ENCODE measurements around the gene METTL27. TPM values are rescaled to one million over a fixed set of nuclear protein-coding genes. Genes with fewer than 3 reads are reported as not detected.
"Not testable (repeated sequence)": the region's sequence is repeated elsewhere in the genome, so short reads cannot be mapped to it uniquely, and the experiment has no call there.

METTL27 gene
- total RNA-seq = 1 to 10 TPM in 1 of 2 donors, not detected in 1; 1.8 TPM

DNA sequence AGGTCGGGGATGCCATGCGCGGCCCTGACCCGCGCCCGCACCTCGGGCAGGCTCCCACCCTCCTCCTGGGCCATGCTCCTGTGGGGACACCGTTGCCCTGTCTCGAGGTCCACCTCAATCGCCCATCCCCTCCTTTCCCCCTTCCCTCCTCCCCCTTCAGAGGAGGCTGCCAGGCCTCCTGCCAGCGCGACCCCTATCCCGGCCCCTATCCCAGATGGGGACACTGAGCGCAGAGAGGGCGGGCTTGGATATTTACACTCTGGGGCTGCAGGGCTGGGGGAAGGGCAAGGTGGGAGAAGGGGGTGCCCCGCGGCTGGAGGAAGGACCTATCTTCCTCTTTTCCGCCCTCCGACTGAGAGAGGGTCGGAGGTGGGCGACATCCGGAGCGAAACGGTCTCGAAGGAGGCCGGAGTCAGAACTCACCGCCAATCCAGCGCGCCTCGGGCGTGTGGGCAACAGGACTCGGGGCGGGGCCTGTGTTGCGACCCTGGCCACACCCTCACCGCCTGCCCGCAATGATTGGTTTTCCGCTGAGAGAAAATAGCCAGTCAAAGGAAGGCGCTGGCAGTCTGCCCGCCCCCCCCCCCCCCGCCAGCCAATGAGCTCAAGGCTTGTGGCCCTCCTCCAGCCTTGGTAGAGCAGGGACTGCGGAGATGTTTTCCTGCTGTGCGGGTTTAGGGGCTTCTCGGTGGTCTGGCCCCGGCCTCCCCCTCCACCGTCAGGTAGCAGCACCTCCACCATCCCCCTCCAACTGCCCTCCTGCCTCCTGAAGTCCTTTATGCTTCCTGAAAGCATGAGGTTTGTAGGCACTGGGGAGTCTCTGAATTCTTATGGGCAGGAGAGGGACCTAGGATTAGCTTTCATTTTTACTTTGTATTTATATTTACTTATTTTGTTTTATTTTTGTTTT lies at the start of gene METTL27:
TSS of gene METTL27 (minus strand) at position 450 of the 910 bp plus-strand sequence. CDS start at position 74, 376 bp downstream.
- no peak within 1 kb of the TSS for H3K27ac Mint-ChIP-seq
- no peaks in the 10 kb centered on the region for H3K4me1 Mint-ChIP-seq (ENCODE audit: low read depth)
- peak within 1 kb of the TSS; percentile 85 to 91 for H3K4me3 Mint-ChIP-seq
- no peaks in the 10 kb centered on the region for H3K9me3 Mint-ChIP-seq
- no peaks in the 10 kb centered on the region for H3K36me3 Mint-ChIP-seq (ENCODE audit: insufficient read depth in 2 of 2)
- DNase-seq (peak; percentile 91 to 94), ATAC-seq (replicated peaks in 1 of 2) (peak; percentile 98 to 99)
- H3K27me3 Mint-ChIP-seq (ENCODE audit: low read depth) = peaks cover 6% of the 10 kb centered on the region

DNA sequence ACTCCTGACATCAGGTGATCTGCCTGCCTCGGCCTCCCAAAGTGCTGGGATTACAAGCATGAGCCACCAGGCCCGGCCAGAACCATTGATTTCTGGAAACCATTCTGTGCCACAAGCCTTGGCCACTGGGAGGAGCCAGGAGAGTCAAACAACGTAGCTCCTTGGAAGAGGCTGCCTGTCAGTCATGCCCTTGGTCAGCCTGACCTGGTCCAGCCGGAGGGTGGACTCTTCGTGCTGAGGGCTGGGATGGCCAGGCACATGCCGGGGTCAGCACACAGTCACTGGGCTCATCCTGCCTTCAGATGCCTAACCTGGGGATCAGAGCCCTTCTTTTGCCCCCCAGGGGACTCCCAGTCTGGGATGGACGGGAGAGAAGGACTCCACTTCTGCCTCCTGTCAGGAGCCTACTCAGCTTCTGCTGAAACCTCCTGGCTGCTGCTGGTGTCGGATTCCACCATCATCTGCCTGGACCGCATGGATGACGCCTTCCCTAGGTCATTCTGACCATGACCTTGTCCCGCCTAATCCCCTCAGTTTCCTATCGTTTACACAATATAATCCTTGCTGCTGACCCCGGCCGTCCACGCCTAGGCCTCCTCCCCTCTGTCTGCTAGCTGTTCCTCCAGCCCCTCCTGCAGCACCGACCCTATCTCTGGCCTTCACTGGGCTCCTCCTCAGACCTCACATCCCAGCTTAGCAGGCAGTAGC lies 49.0 kb upstream of the METTL27 start:
- no peak overlapping the region for H3K27ac Mint-ChIP-seq
- H3K36me3 Mint-ChIP-seq (ENCODE audit: insufficient read depth in 2 of 2) = no peaks in the 10 kb centered on the region
- DNase-seq = no peak
- no peak overlapping the region for H3K4me3 Mint-ChIP-seq
- ATAC-seq (replicated peaks in 1 of 2) = no peak
- peaks cover 14% of the 10 kb centered on the region for H3K4me1 Mint-ChIP-seq (ENCODE audit: low read depth)
- peaks cover 17% of the 10 kb centered on the region for H3K27me3 Mint-ChIP-seq (ENCODE audit: low read depth)
- no peaks in the 10 kb centered on the region for H3K9me3 Mint-ChIP-seq

DNA sequence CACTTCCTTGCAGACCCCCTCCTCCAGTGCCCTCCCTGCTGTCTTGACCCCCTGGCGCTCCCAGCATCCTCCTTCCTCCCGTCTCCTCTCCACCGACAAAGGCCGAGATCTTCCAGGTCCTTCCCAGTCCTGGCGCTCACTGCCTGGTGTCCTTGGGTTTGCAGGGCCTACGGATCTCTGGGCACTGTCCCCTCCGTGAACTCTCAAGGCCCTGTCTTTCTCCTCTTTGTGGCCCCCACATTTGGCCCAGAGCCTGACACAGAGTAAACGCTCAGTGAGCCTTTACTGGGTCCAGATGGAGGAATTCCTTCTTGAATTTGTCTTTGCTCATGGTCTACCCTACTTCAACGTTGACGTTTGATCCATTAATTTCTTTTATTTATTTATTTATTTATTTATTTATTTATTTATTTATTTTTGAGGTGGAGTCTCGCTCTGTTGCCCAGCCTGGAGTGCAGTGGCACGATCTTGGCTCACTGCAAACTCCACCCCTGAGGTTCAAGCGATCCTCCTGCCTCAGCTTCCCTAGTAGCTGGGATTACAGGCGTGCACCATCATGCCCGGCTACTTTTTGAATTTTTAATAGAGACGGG lies 48.3 kb upstream of the METTL27 start:
- Mint-ChIP-seq H3K36me3 (ENCODE audit: insufficient read depth in 2 of 2) (no peaks in the 10 kb centered on the region), H3K4me3 (peak overlapping the region in 1 of 2 donors; percentile 61), H3K4me1 (ENCODE audit: low read depth) (peaks cover 13% of the 10 kb centered on the region), H3K27me3 (ENCODE audit: low read depth) (peaks cover 23% of the 10 kb centered on the region), H3K27ac (no peak overlapping the region), H3K9me3 (no peaks in the 10 kb centered on the region)
- DNase-seq (no peak), ATAC-seq (replicated peaks in 1 of 2) (no peak)

DNA sequence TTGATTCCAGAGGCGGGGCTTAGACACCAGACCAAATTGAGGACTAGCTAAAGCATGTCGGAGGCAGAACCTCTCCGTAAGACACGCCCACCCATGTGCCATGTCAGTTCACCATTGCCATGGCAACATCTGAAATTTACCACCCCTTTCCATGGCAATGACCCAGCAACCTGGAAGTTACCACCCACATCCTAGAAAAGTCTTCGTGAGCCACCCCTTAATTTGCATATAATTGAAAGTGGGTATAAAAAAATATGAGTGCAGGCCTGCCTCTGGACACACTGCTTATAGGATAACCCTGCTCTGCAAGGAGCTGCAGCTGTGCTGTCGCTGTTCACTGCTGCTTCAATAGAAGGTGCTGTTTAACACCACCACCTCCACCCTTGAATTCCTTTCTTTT lies 46.6 kb upstream of the METTL27 start:
- no peaks in the 10 kb centered on the region for H3K36me3 Mint-ChIP-seq (ENCODE audit: insufficient read depth in 2 of 2)
- ATAC-seq (replicated peaks in 1 of 2) (no peak), DNase-seq (no peak)
- H3K4me3 Mint-ChIP-seq = no peak overlapping the region
- peaks cover 23% of the 10 kb centered on the region for H3K27me3 Mint-ChIP-seq (ENCODE audit: low read depth)
- no peak overlapping the region for H3K27ac Mint-ChIP-seq
- no peaks in the 10 kb centered on the region for H3K9me3 Mint-ChIP-seq
- H3K4me1 Mint-ChIP-seq (ENCODE audit: low read depth) = peaks cover 13% of the 10 kb centered on the region

DNA sequence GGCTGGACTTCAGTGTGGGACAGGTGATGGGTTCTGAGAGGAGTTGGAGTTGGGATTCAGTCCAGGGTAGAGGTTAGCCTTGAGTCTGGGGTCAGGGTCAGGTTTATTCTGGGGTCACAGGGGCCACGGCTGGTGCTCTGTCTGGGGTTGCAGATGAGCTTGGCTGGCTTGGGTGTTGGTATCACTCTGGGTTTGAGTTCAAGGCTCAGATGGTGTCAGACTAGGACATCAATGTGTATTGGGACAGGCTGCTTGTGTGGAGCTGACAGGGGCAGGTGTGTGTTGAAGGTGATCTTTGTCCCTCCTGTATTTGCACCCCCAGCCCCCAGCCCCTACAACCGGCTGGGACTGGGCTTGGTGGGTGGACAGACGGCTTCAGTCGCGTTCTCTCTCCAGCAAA lies 45.4 kb upstream of the METTL27 start:
- H3K4me1 Mint-ChIP-seq (ENCODE audit: low read depth) = peaks cover 13% of the 10 kb centered on the region
- H3K9me3 Mint-ChIP-seq = no peaks in the 10 kb centered on the region
- H3K27me3 Mint-ChIP-seq (ENCODE audit: low read depth) = peaks cover 23% of the 10 kb centered on the region
- H3K27ac Mint-ChIP-seq = no peak overlapping the region
- ATAC-seq (replicated peaks in 1 of 2) = no peak
- no peak overlapping the region for H3K4me3 Mint-ChIP-seq
- DNase-seq = no peak
- no peaks in the 10 kb centered on the region for H3K36me3 Mint-ChIP-seq (ENCODE audit: insufficient read depth in 2 of 2)

GRCh38 chr7:73885975-73886798 lies 43.9 kb upstream of the METTL27 start:
- Mint-ChIP-seq H3K4me3 (no peak overlapping the region), H3K4me1 (ENCODE audit: low read depth) (peaks cover 9% of the 10 kb centered on the region), H3K27ac (no peak overlapping the region), H3K27me3 (ENCODE audit: low read depth) (peaks cover 23% of the 10 kb centered on the region), H3K36me3 (ENCODE audit: insufficient read depth in 2 of 2) (no peaks in the 10 kb centered on the region), H3K9me3 (no peaks in the 10 kb centered on the region)
- no peak for ATAC-seq (replicated peaks in 1 of 2)
- no peak for DNase-seq

GRCh38 chr7:73885433-73885974 lies 43.2 kb upstream of the METTL27 start:
- ATAC-seq (replicated peaks in 1 of 2) (no peak), DNase-seq (no peak)
- Mint-ChIP-seq H3K9me3 (no peaks in the 10 kb centered on the region), H3K27me3 (ENCODE audit: low read depth) (peaks cover 23% of the 10 kb centered on the region), H3K4me1 (ENCODE audit: low read depth) (peaks cover 7% of the 10 kb centered on the region), H3K27ac (no peak overlapping the region), H3K36me3 (ENCODE audit: insufficient read depth in 2 of 2) (no peaks in the 10 kb centered on the region), H3K4me3 (no peak overlapping the region)

DNA sequence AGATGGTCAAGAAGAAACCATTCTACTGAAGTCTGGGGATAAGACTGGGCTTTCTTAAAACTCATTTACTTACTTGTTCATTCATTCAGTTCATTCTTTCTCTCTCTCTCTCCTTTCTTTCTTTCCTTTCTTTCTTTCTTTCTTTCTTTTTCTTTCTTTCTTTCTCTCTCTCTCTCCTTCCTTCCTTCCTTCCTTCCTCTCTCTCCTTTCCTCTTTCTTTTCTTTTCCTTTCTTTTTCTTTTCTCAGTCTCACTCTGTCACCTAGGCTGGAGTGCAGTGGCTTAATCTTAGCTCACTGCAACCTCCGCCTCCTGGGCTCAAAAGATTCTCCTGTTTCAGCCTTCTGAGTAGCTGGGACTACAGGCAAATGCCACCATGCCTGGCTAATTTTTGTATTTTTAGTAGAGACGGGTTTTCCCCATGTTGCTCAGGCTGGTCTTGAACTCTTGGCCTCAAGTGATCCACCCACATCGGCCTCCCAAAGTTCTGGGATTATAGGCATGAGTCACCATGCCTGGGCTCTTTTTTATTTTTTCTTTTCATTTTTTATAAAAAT lies 42.6 kb upstream of the METTL27 start:
- not testable (repeated sequence) for H3K4me3 Mint-ChIP-seq; H3K36me3 Mint-ChIP-seq (ENCODE audit: insufficient read depth in 2 of 2); H3K4me1 Mint-ChIP-seq (ENCODE audit: low read depth); DNase-seq; ATAC-seq (replicated peaks in 1 of 2); H3K9me3 Mint-ChIP-seq; H3K27ac Mint-ChIP-seq
- H3K27me3 Mint-ChIP-seq (ENCODE audit: low read depth) = peaks cover 23% of the 10 kb centered on the region

- no peaks in the 10 kb centered on the region for H3K9me3 Mint-ChIP-seq
- peaks cover 12% of the 10 kb centered on the region for H3K27me3 Mint-ChIP-seq (ENCODE audit: low read depth)
- no peak for ATAC-seq (replicated peaks in 1 of 2)
- no peak overlapping the region for H3K27ac Mint-ChIP-seq
- DNase-seq = no peak
- H3K4me3 Mint-ChIP-seq = no peak overlapping the region
- no peaks in the 10 kb centered on the region for H3K4me1 Mint-ChIP-seq (ENCODE audit: low read depth)
- H3K36me3 Mint-ChIP-seq (ENCODE audit: insufficient read depth in 2 of 2) = no peaks in the 10 kb centered on the region
These were observed 39.7 kb upstream of the METTL27 start for GRCh38 chr7:73882047-73882402.

DNA sequence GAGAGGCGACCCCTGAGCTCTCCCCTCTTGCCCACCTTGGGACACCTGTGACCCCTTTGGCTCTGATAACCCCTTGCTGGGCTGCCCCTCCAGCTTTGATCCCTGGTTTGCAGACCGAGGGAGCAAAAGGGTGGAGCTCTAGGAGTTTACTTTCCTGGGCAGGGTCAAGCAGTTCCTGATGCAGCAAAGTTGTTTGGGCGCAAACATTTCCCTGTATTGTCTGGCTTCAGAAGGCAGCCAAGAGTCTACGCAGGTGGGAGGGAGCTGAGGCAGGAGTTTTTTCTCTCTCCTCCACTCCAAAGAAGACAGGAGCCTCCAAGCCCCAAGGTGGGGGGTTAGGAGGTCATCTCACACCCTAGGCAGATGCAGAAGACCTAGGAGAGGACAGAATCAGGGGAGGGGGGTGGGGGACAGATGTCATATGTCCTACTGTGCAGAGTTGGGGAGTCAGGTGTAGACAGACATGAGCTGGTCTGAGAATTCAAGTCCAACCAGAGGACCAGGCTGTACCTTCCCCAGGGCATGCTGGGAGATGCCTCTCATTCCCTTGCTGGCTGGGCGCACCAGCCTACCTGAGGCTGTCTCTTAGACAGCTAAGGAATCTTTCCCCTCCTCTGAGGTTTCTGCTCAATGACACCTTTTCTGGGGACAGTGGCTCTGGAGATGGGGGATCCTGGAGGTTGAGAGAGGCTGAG lies 39.2 kb upstream of the METTL27 start:
- Mint-ChIP-seq H3K4me1 (ENCODE audit: low read depth) (no peaks in the 10 kb centered on the region), H3K27ac (no peak overlapping the region), H3K27me3 (ENCODE audit: low read depth) (peaks cover 7% of the 10 kb centered on the region), H3K9me3 (no peaks in the 10 kb centered on the region), H3K36me3 (ENCODE audit: insufficient read depth in 2 of 2) (no peaks in the 10 kb centered on the region), H3K4me3 (no peak overlapping the region)
- no peak for ATAC-seq (replicated peaks in 1 of 2)
- DNase-seq = no peak

GRCh38 chr7:73880755-73881328 lies 38.5 kb upstream of the METTL27 start:
- no peak overlapping the region for H3K4me3 Mint-ChIP-seq
- H3K4me1 Mint-ChIP-seq (ENCODE audit: low read depth) = no peaks in the 10 kb centered on the region
- no peak for ATAC-seq (replicated peaks in 1 of 2)
- H3K36me3 Mint-ChIP-seq (ENCODE audit: insufficient read depth in 2 of 2) = no peaks in the 10 kb centered on the region
- peaks cover under 1% of the 10 kb centered on the region for H3K27me3 Mint-ChIP-seq (ENCODE audit: low read depth)
- no peak overlapping the region for H3K27ac Mint-ChIP-seq
- DNase-seq = no peak
- no peaks in the 10 kb centered on the region for H3K9me3 Mint-ChIP-seq

Measured in activated T-cell treated with anti-CD3 and anti-CD28 coated beads, Interleukin-2, amount 50 U/mL, for 72 hours (primary cell).